Measurements from ENCODE around the gene XCR1. TPM values are rescaled to one million over a fixed set of nuclear protein-coding genes. Genes with fewer than 3 reads are reported as not detected.

Gene XCR1
- total and polyA plus RNA-seq, 2 experiments from 2014 or later: 0.27 to 0.30 TPM

- no peaks in the 10 kb centered on the region for H3K9me2 ChIP-seq (replicated peaks; ENCODE audit: insufficient read depth)
- H3K4me1 ChIP-seq (ENCODE audit: insufficient read depth): peaks cover 15% of the 10 kb centered on the region
- H3K36me3 ChIP-seq (replicated peaks; ENCODE audit: insufficient read depth, low read depth): no peaks in the 10 kb centered on the region
- peak overlapping the region; percentile 81 for H2AFZ ChIP-seq
- no peaks in the 10 kb centered on the region for H3K27me3 ChIP-seq
- H4K20me1 ChIP-seq (ENCODE audit: insufficient read depth, poor library complexity, severe bottlenecking): no peaks in the 10 kb centered on the region
- peak; percentile 19 for DNase-seq (ENCODE audit: low spot score)
- H3K4me2 ChIP-seq: peak overlapping the region; percentile 95
- peaks cover 56% of the 10 kb centered on the region for H3K79me2 ChIP-seq
- WGBS (ENCODE audit: low lambda C conversion rate, missing lambda C conversion rate): 16% methylated on average over 16 of the region's 16 CpGs
- H3K4me3 ChIP-seq: peak overlapping the region; percentile 91
- H3K27ac ChIP-seq: peak overlapping the region; percentile 82
- TF ChIP-seq CTCF (IDR thresholded peaks at IDR 0.05; ENCODE audit: poor library complexity): no peak
- no peaks in the 10 kb centered on the region for H3K9me3 ChIP-seq (ENCODE audit: low read depth)
These were observed 32.7 kb downstream of the XCR1 start for GRCh38 chr3:45994419-45995235.

GRCh38 chr3:45993421-45994027 lies 33.8 kb downstream of the XCR1 start:
- Histone ChIP-seq H3K9me2 (replicated peaks; ENCODE audit: insufficient read depth) (no peaks in the 10 kb centered on the region), H3K27me3 (no peaks in the 10 kb centered on the region), H3K36me3 (replicated peaks; ENCODE audit: insufficient read depth, low read depth) (no peaks in the 10 kb centered on the region), H3K27ac (no peak overlapping the region), H3K4me2 (peak overlapping the region; percentile 18), H3K4me3 (no peak overlapping the region), H3K9me3 (ENCODE audit: low read depth) (no peaks in the 10 kb centered on the region), H2AFZ (no peak overlapping the region), H3K79me2 (peaks cover 67% of the 10 kb centered on the region), H3K4me1 (ENCODE audit: insufficient read depth) (peaks cover 24% of the 10 kb centered on the region), H4K20me1 (ENCODE audit: insufficient read depth, poor library complexity, severe bottlenecking) (no peaks in the 10 kb centered on the region)
- 85% methylated on average over 3 of the region's 3 CpGs for WGBS (ENCODE audit: low lambda C conversion rate, missing lambda C conversion rate)
- TF ChIP-seq CTCF (IDR thresholded peaks at IDR 0.05; ENCODE audit: poor library complexity): no peak
- TF ChIP-seq EZH2phosphoT487 (IDR thresholded peaks at IDR 0.05; ENCODE audit: low read depth, severe bottlenecking, unreplicated experiment): no peak
- TF ChIP-seq EZH2 (IDR thresholded peaks at IDR 0.05; ENCODE audit: borderline replicate concordance): no peak
- no peak for DNase-seq (ENCODE audit: low spot score)

GRCh38 chr3:45992821-45993221 lies 34.5 kb downstream of the XCR1 start:
- no peak for TF ChIP-seq CTCF (IDR thresholded peaks at IDR 0.05; ENCODE audit: poor library complexity)
- TF ChIP-seq EZH2 (IDR thresholded peaks at IDR 0.05; ENCODE audit: borderline replicate concordance): no peak
- no peak for TF ChIP-seq EZH2phosphoT487 (IDR thresholded peaks at IDR 0.05; ENCODE audit: low read depth, severe bottlenecking, unreplicated experiment)
- H2AFZ ChIP-seq: no peak overlapping the region
- H3K27me3 ChIP-seq: no peaks in the 10 kb centered on the region
- peaks cover 31% of the 10 kb centered on the region for H3K4me1 ChIP-seq (ENCODE audit: insufficient read depth)
- H3K79me2 ChIP-seq: peaks cover 74% of the 10 kb centered on the region
- H3K4me3 ChIP-seq: no peak overlapping the region
- no peaks in the 10 kb centered on the region for H4K20me1 ChIP-seq (ENCODE audit: insufficient read depth, poor library complexity, severe bottlenecking)
- H3K9me3 ChIP-seq (ENCODE audit: low read depth): no peaks in the 10 kb centered on the region
- 85% methylated on average over 2 of the region's 2 CpGs for WGBS (ENCODE audit: low lambda C conversion rate, missing lambda C conversion rate)
- no peak overlapping the region for H3K27ac ChIP-seq
- H3K4me2 ChIP-seq: no peak overlapping the region
- no peaks in the 10 kb centered on the region for H3K36me3 ChIP-seq (replicated peaks; ENCODE audit: insufficient read depth, low read depth)
- no peaks in the 10 kb centered on the region for H3K9me2 ChIP-seq (replicated peaks; ENCODE audit: insufficient read depth)
- no peak for DNase-seq (ENCODE audit: low spot score)
